Muscle of back (tissue), 11 donors: ENCODE results near the gene KRT17. TPM values are rescaled to one million over a fixed set of nuclear protein-coding genes. Genes with fewer than 3 reads are reported as not detected.
"Not testable (repeated sequence)": the region's sequence is repeated elsewhere in the genome, so short reads cannot be mapped to it uniquely, and the experiment has no call there.

Experiments used
- DNase-seq, 3 donors: peaks; one replicate each; pipeline versions ENCODE4 v3.0.0 to v3.0.0-alpha.2; 2013
- polyA plus RNA-seq, 10 donors: library from polyadenylated mRNA; unstranded; fragments of 120-200 nt; gene quantifications; one replicate each; pipeline ENCODE4 v1.2.1, GENCODE V29; 2013; ENCODE audit not compliant: insufficient read length in 10 of 10

KRT17 gene
- polyA plus RNA-seq, 10 donors, result 0.46 to 228 (median 1.6) TPM

DNA sequence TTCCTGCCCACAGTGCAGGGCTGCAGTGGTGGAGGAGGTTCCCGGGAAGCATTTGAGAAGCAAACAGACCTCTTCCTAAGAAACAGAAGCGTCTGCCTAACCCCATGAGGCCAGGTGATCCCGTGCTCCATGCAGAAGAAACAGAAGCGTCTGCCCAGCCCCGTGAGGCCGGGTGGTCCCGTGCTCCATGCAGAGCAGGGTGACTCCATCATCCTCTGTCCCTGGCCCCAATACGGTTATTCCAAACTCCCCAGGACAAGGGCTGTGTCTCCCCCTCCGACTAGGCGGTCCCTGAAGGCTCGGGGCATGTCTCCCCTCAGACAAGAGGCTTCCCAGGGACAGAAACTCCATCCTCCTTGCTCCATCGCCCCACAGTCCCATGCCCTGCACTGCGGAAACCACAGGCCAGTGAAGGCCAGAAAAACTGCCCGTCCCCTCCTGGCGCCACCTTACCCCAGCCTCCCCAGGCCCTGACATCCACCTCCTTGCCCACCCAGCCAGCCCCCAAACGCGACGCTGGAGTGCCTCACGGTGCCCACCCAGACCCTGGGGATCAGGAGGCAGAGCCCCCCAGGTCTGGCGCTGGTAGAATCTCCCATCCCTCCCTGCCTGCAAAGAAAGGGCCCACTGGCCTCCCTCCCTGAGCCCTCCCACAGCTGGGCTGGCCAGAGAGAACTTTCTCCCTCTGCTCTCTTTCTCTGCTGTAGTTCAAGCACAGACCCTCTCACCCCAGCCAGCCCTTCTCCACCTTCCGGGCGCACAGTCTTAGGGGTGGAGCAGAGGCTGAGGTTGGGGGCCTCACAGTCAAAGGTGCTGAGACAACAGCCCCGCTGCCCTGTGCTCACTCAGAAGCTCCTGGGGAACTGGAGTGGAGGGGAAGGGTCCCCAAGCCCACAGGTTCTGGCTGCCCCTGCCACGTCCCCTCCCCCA is 30.6 kb upstream of the KRT17 start:
- no peak for DNase-seq

DNA sequence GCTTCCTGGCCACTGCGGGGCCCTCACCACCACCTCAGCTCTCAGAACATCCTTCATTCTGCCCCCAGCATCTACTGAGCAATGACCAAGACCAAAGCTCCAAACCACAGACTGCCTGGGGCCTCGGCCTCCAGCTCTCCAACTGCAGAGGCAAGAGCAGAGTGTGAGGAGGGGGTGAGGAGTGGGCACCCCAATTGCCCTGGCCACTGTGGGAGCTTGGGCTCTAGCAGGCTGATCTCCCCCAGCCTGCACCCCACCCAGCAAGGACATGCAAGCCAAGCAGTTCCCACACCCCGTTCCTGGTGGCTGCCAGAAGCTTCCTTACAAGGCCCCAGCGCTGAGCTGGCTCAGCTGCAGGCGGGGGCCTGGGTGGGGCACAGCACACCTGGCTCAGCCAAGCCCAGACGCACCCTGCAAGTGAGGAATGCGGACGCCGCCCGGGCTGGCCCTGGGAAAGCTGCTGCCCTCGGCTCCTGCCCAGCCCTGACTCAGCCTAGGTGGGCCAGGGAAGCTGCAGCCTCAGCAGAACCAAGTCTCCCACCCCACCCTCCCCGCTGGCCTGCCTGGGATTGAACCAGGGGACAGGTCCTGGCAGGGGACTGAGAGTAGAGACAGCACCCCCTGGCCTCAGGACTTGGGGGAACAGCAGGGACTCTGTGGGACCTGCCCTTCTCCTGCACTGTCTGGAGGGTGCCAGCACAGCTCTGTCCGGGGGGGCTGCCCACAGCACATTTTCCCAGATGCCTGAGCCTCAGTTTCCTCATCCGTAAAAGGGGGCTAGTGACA is 29.7 kb upstream of the KRT17 start:
- DNase-seq, result peak in 1 of 3 donors; percentile 53

DNA sequence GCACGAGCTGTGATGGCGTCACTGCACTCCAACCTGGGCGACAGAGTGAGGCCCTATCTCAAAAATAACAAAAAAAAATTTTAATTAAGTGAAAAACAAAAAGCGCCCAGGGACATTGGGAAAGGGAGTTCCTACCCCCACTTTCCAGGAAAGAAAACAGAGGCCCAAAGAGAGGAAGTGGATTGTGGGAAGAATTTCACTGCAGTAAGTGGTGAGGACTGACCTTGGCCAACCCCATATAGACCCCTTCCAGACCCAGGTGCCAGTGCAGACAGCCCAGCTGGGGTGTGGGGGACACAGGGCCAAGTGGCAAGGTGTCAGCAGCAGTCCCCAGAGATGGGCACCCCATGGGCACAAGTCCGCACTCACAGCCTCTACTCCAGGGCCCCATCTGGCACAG is 29.0 kb upstream of the KRT17 start:
- no peak for DNase-seq

DNA sequence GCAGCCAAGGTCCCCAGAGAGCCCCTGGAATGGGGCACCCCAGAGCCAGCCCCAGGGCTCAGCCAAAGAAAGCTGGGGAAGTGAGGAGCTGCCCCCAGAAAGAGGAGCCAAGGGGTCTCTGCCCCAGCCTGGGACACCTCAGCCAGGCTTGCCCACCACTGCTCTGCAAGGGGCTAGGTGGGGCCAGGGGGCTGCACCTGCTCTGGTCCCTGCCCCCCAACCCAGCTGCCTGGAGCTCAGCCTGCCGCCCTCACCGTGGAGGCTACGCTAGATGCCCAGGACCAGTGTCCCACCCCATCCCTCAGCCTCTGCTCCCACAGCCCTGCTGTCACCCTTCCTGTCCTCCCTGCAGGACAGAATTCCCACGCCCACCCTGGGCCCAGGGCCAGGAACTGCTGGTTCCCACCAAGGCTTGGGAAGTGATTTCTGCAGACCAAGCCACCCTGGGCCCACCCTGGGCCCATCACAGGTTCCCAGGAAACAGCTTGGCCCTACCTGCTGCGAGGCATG is 28.1 kb upstream of the KRT17 start:
- DNase-seq, result no peak

DNA sequence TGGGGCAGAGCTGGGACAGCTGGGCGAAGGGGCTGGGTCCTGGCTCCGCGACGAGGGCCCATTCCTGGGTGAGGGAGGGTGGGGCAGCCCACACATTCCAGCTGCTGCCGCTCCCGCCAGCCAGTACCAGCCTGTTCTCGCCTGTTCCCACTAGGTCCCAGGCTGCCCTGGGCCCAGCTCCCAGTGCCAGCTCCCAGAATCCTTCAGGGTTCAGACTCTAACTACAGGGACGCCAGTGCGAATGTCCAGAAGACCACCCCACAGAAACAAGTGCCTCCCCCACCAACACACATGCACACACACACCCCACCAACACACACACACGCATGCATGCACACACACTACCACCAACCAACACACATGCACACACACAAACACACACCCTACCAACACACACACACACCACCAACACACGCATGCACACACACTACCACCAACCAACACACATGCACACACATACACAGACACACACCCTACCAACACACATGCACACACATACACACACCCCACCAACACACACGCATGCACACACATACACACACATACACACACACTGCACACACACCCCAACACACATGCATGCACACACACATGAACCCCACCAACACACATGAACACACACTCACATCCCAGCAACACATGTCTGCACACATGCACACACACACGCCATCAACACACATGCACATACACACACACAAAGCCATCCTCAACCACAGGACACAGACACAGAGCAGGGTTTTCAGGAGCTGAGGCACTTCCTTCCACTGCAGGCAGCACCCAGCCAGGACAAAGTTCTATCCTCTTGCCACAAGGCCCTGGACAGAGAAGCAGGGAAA is 27.5 kb upstream of the KRT17 start:
- DNase-seq, result peak in 2 of 3 donors; percentile 57 to 82

DNA sequence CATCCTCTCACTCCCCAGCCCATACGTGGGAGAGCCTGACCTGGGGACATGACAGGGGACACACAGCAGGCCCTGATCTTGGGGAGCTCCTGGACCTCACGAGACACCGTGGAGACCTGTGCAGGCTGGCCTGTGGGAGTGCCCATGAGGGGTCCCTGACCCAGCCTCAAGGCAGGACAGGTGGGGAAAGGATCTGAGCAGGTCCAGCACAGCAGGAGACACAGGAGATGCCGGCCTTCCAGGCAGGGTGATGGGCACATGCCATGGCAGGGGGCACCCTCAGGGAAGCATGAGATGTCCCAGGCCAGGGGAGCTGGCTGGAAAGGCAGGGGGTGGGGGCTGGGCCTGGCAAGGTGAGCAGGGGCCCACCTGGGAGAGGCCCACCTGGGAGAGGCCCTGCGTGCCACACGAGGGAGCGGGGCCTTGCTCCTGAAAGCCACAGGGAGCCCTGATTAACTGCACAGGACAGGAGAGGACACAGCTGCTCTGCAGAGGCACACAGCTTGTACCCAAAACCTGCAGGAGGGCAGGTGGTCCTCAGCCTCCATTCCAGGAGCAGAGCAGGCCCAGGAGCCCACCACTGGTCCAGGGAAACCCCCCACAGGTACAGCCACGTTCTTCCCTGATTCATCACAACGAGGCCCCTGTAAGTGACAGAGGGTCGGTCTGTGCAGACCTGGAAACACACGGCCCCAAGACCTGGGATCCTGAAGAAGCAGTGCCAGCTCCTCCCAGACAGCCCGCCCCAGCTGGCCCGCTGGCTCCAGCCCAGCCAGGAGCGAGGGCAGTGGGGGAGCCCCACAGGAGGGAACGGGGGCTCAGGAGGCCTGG is 26.6 kb upstream of the KRT17 start:
- peak in 1 of 3 donors; percentile 61 for DNase-seq

DNA sequence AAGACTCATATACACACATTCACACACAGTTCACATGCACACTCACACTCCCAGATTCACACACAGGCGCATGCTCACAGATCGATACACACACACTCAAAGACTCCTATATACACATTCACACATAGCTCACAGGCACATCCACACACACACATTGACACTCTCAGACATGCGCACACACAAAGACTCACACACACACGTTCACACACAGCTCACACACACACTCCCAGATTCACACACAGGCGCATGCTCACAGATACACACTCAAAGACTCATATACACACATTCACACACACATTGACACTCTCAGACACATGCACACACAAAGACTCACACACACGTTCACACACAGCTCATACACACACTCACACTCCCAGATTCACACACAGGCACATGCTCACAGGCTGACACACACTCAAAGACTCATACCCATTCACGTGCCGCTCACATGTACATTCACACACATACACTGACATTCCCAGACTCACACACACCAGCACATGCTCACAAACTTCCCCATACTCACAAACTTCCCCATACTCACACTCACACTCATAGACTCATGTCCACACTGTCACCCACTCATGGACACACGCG is 25.6 kb upstream of the KRT17 start:
- no peak for DNase-seq

DNA sequence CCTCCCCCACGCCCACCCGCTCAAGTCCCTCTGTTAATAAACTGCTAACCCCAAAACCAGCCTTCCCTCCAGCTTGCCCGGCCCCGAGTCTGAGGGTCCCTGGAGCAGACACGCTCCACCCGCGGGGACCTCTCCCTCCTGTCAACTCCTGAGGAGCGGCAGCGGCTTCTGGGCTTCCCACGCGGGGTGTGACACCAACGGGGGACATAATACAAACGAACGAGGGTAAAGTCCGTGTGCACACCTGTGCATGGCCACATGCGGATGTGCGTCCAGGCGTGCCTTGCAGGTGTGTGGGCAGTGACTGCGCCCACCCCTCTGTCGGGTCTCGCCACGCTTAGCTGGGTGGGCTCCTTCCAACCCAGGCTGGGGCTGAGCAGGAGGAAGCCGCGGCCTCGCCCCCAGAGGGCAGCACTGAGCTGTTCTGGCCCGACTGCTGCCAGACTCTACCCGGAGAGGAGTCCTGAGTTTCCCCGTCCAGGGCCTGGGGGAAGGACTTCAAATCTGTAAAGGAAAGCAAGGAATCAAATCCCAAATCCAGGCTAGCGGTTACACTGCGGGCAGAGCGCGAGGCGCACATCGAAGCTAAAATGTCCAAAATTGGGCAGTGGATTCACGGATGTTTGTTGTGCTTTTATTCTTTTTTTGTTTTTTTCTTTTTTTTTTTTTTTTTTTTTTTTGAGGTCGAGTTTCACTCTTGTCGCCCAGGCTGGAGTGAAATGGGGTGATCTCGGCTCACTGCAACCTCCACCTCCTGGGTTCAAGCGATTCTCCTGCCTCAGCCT is 24.2 kb upstream of the KRT17 start:
- DNase-seq, result peak; percentile 78 to 93 (median 85)

DNA sequence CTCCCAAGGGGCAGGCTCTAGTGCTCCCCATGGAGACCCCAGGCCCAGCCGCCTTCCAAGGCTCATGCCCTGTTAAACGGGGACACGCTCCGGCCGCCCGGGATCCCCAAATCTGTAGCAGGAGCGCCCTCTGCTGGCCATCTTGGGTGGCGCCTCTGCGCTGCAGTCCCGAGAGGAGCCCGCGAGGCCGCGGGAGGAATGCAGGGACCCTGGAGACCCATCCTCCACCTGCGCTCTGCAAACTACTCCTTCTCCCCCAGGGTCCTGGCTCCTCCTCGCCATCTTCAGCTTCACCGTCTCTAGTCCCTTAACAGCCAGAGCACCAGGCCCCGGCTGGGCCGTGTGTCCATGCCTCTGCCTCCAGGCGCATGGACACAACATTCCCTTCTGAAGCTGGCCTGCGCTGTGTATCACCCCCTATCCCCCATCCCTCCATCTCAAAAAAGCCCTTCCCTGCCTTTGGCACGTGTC is 23.6 kb upstream of the KRT17 start:
- DNase-seq, result peak; percentile 68 to 91 (median 81)

DNA sequence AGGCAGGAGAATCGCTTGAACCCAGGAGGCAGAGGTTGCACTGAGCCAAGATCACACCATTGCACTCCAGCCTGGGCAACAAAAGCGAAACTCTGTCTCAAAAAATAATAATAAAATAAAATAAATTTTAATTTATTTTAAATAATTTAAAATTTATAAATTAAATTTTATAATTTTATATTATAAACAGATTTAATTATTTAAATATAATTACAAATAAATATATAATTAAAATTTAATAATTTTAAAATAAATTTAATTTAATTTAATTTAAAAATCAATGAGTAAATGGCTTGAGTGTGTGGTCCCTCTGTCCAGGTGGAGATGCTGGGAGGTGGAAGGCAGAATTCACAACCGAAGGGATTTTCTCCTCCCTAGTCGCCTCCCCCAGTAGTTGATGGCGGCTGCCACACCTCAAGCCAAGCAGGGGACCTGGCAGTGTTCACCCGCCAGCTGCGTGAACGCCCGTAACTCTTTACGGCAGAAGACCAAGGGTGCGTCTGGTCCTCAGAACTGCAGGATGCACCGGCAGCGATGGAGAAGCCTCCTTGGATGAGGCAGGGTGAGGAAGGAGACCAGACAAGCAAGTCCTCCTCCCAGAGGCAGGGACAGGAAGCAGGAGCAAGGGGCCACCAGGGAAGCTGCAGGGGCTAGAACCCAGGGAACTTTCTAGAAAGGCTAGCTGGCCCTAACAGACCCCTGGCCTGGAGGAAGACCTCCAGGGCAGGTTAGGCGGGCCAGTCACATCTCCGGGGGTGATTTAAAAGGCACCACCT is 22.9 kb upstream of the KRT17 start:
- no peak for DNase-seq

DNA sequence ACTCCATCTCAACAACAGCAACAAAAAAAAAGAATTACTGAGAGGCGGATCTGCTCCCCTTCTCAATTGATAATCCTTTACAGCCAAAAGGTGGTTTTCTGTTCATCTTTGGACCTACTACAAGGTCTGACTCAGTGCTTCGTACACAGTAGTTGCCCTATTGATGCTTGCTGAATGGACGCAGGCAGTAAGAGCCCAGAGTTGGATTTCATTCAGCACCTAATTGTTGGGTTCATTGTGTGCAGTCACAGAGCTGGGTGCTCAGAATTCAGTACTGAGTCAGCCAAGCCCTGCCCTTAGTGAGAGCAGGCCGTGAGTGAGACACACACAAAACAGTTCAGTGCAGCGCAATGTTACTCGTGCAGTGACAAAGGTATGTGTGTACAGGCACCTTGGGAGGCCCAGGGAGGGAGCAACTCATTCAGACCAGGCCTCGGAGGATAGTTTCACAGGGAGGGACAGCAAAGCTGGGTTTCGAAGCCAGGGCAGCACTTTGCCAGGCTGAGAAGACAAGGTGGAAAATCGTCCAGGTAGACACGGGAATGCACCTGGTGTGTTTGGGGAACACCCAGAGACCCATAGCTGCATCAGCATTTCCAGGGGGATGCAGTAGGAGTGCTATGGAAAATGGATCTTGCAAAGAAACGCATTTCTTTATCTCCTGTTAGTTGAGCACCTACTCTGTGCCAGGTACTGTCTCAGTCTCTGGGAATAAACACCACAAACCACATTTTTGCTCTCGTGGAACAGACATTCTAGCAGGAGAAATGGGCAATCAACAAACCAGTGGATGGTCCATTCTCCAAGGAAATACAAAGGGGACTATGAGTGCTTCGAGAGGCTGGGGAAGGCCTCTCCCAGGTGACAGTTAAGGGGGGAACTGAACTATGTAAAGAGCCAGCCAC is 18.1 kb upstream of the KRT17 start:
- DNase-seq, result no peak

DNA sequence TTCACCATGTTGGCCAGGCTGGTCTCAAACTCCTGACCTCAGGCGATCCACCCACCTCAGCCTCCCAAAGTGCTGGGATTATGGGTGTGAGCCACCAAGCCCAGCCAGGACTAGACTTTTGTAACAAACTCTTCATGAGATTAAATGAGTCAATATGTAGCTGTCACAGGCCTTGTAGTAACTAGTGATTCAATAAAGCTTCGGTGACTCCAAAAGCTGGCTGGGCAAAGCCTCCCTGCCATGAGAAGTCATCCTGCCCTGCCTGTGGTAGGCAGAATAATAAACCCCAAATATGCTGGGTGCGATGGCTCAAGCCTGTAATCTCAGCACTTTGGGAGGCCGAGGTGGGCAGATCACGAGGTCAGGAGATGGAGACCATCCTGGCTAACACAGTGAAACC is 16.2 kb upstream of the KRT17 start:
- not testable (repeated sequence) for DNase-seq

DNA sequence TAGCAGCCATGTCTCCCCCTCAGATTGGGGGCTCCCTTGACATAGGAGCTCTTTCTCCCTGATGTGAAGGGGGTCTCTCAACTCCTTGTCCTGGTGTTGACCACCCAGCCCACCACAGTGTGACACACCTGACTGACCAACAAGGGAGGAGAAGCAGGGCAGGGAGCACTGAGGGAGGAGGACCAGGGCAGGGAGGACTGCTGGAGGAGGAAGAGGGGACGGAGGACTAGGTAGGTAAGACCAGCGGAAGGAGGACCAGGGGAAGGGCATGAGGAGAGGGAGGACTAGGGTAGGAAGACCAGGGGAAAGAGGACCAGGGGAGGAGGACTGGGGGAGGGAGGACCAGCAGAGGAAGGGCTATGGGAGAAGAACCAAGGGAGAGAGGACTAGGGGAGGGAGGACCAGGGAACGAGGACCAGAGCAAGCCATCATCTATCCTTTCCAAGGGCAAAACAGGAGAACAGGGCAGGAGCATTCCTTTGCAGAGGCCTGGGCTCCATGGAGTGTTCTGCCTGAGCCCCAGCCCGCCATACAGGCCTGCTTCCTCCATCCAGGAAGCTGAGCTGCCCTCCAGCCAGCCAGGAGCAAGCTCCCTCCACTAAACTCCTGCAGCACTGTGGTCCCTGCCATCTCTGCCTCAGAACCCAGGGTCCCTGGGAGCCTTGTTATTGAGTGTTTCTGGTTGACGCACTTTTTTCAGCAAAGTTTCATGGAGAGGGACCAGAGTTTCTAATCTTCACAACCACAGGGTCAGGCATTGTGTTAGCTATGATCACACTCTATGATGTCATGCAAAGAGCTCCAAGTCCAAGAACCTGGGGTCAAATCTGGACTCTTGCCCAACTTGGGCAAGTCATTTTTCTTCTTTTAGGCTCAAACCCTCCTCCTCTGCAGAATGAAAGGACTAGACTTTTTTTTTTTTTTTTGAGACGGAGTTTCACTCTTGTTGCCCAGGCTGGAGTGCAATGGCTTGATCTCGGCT is 15.4 kb upstream of the KRT17 start:
- no peak for DNase-seq

DNA sequence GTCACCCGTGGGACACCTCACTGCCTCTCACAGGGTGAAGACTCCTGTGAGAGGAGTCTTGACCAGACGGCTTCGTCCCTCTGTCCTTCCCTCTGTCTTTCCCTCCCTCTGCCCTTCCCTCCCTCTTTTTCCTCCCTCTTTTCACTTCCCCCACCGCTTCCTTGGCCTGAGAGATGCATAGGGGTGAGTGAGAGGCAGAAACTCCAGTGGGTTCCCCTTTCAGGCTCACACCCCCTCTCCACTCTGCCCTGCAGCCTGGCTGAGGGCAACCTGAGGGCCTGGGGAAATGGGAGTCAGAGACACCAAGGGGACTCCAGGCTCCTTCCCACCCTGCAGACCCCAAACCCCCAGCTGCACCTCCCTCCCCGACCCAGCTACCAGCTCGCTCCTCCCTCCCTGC is 14.6 kb upstream of the KRT17 start:
- DNase-seq, result no peak

DNA sequence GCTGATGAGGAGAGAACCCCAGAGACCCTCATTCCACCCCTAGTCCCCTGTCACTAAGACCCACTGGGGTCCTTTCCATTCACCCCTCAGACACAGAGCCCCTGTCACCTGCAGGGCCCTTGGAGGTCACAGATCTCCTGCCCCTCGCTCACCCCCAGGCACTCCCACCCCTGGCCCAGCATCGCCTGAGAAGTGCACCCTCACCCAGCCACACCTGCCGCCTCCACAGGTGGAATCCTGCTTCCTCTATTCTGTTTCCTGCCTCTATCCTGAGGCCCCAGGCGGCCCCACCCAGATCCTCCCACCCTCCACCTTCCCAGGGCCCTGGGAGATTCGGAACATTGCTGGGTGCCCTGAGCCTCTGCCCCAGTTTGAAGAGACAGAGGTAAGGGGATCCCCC is 13.8 kb upstream of the KRT17 start:
- DNase-seq, result no peak

DNA sequence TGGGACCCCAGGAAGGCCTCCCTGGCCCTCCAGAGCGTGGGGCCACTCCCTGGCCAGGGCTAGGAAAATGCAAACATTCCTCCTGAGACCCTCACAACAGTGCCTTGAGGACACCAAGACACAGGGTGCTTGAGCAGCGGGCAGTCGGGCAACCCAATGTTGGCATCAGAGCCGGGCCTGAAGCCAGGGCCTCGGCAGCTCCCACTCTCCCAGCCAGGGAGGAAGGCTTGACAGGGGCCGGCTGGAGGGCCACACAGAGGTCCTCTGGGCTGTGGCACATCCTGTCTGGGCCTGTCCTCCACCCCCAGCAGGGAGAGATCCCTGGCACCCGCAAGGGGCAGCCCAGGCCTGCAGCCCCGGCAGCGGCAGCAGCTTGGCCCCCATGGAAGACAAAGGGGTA is 12.3 kb upstream of the KRT17 start:
- no peak for DNase-seq
